ENCODE data around the gene MCUR1. TPM values are rescaled to one million over a fixed set of nuclear protein-coding genes. Genes with fewer than 3 reads are reported as not detected.

Gene MCUR1
- total and polyA plus RNA-seq, 2 experiments from 2014 or later = 13.6 to 28.3 TPM

- Histone ChIP-seq H3K36me3 (ENCODE audit: low read depth) (no peaks in the 10 kb centered on the region), H2AFZ (no peak overlapping the region), H3K9me2 (ENCODE audit: insufficient read depth) (no peaks in the 10 kb centered on the region), H3K4me1 (ENCODE audit: insufficient read depth) (no peaks in the 10 kb centered on the region), H3K4me3 (no peak overlapping the region), H3K79me2 (ENCODE audit: insufficient read depth) (no peaks in the 10 kb centered on the region), H3F3A (ENCODE audit: insufficient read depth) (no peaks in the 10 kb centered on the region), H3K27me3 (replicated peaks; ENCODE audit: insufficient read depth) (peaks cover 12% of the 10 kb centered on the region; the same call in 1 of the 2 replicates), H3K27ac (no peak overlapping the region), H3K9me3 (ENCODE audit: low read depth) (no peaks in the 10 kb centered on the region), H3K9ac (no peak overlapping the region), H3K4me2 (ENCODE audit: unreplicated experiment) (no peak overlapping the region), H4K20me1 (ENCODE audit: insufficient read depth) (no peaks in the 10 kb centered on the region)
- in situ Hi-C loops (cut with MboI) = no loop called here
- WGBS, 2 experiments (ENCODE audit: low coverage in 1 of 2, low lambda C conversion rate in 2 of 2, missing lambda C conversion rate in 2 of 2) = 59 to 66% methylated on average over 5 of the region's 5 CpGs
- no peak for DNase-seq
- no peak for TF ChIP-seq EZH2 (IDR thresholded peaks at IDR 0.05; ENCODE audit: insufficient read depth, poor library complexity, severe bottlenecking)
Observed at GRCh38 chr6:13848522-13849150, 34.3 kb upstream of the MCUR1 start.

GRCh38 chr6:13847326-13848050 lies 33.1 kb upstream of the MCUR1 start:
- Histone ChIP-seq H2AFZ (no peak overlapping the region), H3K27me3 (replicated peaks; ENCODE audit: insufficient read depth) (peaks cover 12% of the 10 kb centered on the region; the same call in 1 of the 2 replicates), H3K36me3 (ENCODE audit: low read depth) (no peaks in the 10 kb centered on the region), H4K20me1 (ENCODE audit: insufficient read depth) (no peaks in the 10 kb centered on the region), H3K79me2 (ENCODE audit: insufficient read depth) (no peaks in the 10 kb centered on the region), H3F3A (ENCODE audit: insufficient read depth) (no peaks in the 10 kb centered on the region), H3K4me1 (ENCODE audit: insufficient read depth) (no peaks in the 10 kb centered on the region), H3K9ac (no peak overlapping the region), H3K4me3 (no peak overlapping the region), H3K4me2 (ENCODE audit: unreplicated experiment) (no peak overlapping the region), H3K9me2 (ENCODE audit: insufficient read depth) (no peaks in the 10 kb centered on the region), H3K27ac (no peak overlapping the region), H3K9me3 (ENCODE audit: low read depth) (no peaks in the 10 kb centered on the region)
- no peak for TF ChIP-seq EZH2 (IDR thresholded peaks at IDR 0.05; ENCODE audit: insufficient read depth, poor library complexity, severe bottlenecking)
- TF ChIP-seq EZH2phosphoT487 (IDR thresholded peaks at IDR 0.05; ENCODE audit: insufficient read depth, low read depth) = no peak
- DNase-seq = no peak
- 76 to 77% methylated on average over 11 of the region's 11 CpGs for WGBS, 2 experiments (ENCODE audit: low coverage in 1 of 2, low lambda C conversion rate in 2 of 2, missing lambda C conversion rate in 2 of 2)
- in situ Hi-C loops (cut with MboI) = no loop called here

DNA sequence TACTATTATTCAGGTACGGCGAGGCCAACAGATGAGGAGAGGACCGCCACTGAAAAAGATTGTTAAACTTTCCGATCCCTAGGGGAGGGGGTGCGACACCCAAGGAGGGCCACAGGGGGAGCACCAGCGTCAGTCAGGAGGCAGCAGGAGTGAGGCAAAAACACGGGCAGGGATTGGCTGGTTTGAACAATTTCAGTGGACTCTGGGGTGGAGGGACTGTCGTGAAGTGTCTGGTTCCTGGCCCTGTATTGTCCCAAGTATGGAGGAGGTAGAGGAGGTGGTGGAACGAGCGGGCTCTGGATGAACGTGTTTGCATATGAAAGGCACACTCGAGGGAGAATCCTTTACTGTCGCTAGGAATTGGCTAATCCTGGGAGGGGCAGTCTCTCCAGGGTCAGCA lies 32.5 kb upstream of the MCUR1 start:
- no peaks in the 10 kb centered on the region for H3K79me2 ChIP-seq (ENCODE audit: insufficient read depth)
- no peak overlapping the region for H3K27ac ChIP-seq
- H3K9me2 ChIP-seq (ENCODE audit: insufficient read depth) = no peaks in the 10 kb centered on the region
- H3K4me1 ChIP-seq (ENCODE audit: insufficient read depth) = peaks cover 1% of the 10 kb centered on the region; the same call in 1 of the 2 replicates
- whole genome bisulfite sequencing, 2 experiments (ENCODE audit: low coverage in 1 of 2, low lambda C conversion rate in 2 of 2, missing lambda C conversion rate in 2 of 2) = 80 to 81% methylated on average over 13 of the region's 13 CpGs
- no peak for DNase-seq
- in situ Hi-C loops (cut with MboI) = no loop called here
- TF ChIP-seq EZH2phosphoT487 (IDR thresholded peaks at IDR 0.05; ENCODE audit: insufficient read depth, low read depth) (no peak), EZH2 (IDR thresholded peaks at IDR 0.05; ENCODE audit: insufficient read depth, poor library complexity, severe bottlenecking) (no peak)
- H3K4me2 ChIP-seq (ENCODE audit: unreplicated experiment) = no peak overlapping the region
- no peaks in the 10 kb centered on the region for H3K36me3 ChIP-seq (ENCODE audit: low read depth)
- no peaks in the 10 kb centered on the region for H4K20me1 ChIP-seq (ENCODE audit: insufficient read depth)
- no peak overlapping the region for H2AFZ ChIP-seq
- no peaks in the 10 kb centered on the region for H3K9me3 ChIP-seq (ENCODE audit: low read depth)
- H3K9ac ChIP-seq = no peak overlapping the region
- H3K4me3 ChIP-seq = no peak overlapping the region
- H3K27me3 ChIP-seq (replicated peaks; ENCODE audit: insufficient read depth) = peaks cover 12% of the 10 kb centered on the region; the same call in 1 of the 2 replicates
- H3F3A ChIP-seq (ENCODE audit: insufficient read depth) = no peaks in the 10 kb centered on the region

GRCh38 chr6:13841936-13842335 lies 27.6 kb upstream of the MCUR1 start:
- Histone ChIP-seq H3K4me3 (no peak overlapping the region), H3K9me3 (ENCODE audit: low read depth) (no peaks in the 10 kb centered on the region), H3F3A (ENCODE audit: insufficient read depth) (no peaks in the 10 kb centered on the region), H3K9ac (no peak overlapping the region), H3K4me2 (ENCODE audit: unreplicated experiment) (no peak overlapping the region), H3K27ac (no peak overlapping the region), H3K36me3 (ENCODE audit: low read depth) (no peaks in the 10 kb centered on the region), H3K4me1 (ENCODE audit: insufficient read depth) (peaks cover 6% of the 10 kb centered on the region), H3K9me2 (ENCODE audit: insufficient read depth) (no peaks in the 10 kb centered on the region), H3K27me3 (replicated peaks; ENCODE audit: insufficient read depth) (no peaks in the 10 kb centered on the region), H4K20me1 (ENCODE audit: insufficient read depth) (no peaks in the 10 kb centered on the region), H3K79me2 (ENCODE audit: insufficient read depth) (no peaks in the 10 kb centered on the region), H2AFZ (no peak overlapping the region)
- 75 to 81% methylated on average over 5 of the region's 5 CpGs for WGBS, 2 experiments (ENCODE audit: low coverage in 1 of 2, low lambda C conversion rate in 2 of 2, missing lambda C conversion rate in 2 of 2)
- no peak for DNase-seq
- in situ Hi-C loops (cut with MboI) = no loop called here
- TF ChIP-seq EZH2phosphoT487 (IDR thresholded peaks at IDR 0.05; ENCODE audit: insufficient read depth, low read depth) (no peak), EZH2 (IDR thresholded peaks at IDR 0.05; ENCODE audit: insufficient read depth, poor library complexity, severe bottlenecking) (no peak)
